RWPE2 (cell line): Measurements from ENCODE around the gene GTF3C5.

Experiments
- ATAC-seq: fragments of 200-7000 bp; cut with Tn5 transposase; 3 replicates; pipeline ENCODE4 v1.9.1; 2021; ENCODE audit warnings: low read depth
- DNase-seq: peaks from one replicate; pipeline ENCODE4 v3.0.0-alpha.2; 2020; ENCODE audit warnings: low spot score
- H3K27ac ChIP-seq: fragments of 450-650 bp; 2 replicates; pipeline ENCODE4 v1.5.1; 2017; ENCODE audit warnings: mild to moderate bottlenecking; ENCODE audit not compliant: poor library complexity, severe bottlenecking
- H3K27me3 ChIP-seq: fragments of 250-450 bp; sonication (Bioruptor Pico); 2 replicates; pipeline ENCODE4 v1.5.1; 2021; ENCODE audit warnings: mild to moderate bottlenecking, moderate library complexity; ENCODE audit not compliant: insufficient read depth, poor library complexity, severe bottlenecking
- H3K36me3 ChIP-seq: fragments of 250-450 bp; sonication (Bioruptor Pico); 2 replicates; pipeline ENCODE4 v1.5.1; 2020; ENCODE audit warnings: low read depth, mild to moderate bottlenecking, moderate library complexity
- H3K4me1 ChIP-seq: fragments of 250-450 bp; sonication (Bioruptor Pico); 2 replicates; pipeline ENCODE4 v1.5.1; 2021; ENCODE audit warnings: mild to moderate bottlenecking, moderate library complexity; ENCODE audit not compliant: insufficient read depth, poor library complexity, severe bottlenecking
- H3K4me3 ChIP-seq: fragments of 250-450 bp; sonication (Bioruptor Pico); 2 replicates; pipeline ENCODE4 v1.5.1; 2021; ENCODE audit warnings: mild to moderate bottlenecking, moderate library complexity; ENCODE audit not compliant: severe bottlenecking
- H3K9me3 ChIP-seq: fragments of 250-450 bp; sonication (Bioruptor Pico); 2 replicates; pipeline ENCODE4 v1.5.1; 2021; ENCODE audit warnings: mild to moderate bottlenecking, moderate library complexity; ENCODE audit not compliant: severe bottlenecking
- TF ChIP-seq, protein P1 (sequence below): fragments of 450-650 bp; IDR thresholded peaks from one replicate; pipeline ENCODE4 v1.5.1; 2017; ENCODE audit warnings: mild to moderate bottlenecking, moderate library complexity; ENCODE audit not compliant: poor library complexity, severe bottlenecking

GTF3C5 gene

DNA sequence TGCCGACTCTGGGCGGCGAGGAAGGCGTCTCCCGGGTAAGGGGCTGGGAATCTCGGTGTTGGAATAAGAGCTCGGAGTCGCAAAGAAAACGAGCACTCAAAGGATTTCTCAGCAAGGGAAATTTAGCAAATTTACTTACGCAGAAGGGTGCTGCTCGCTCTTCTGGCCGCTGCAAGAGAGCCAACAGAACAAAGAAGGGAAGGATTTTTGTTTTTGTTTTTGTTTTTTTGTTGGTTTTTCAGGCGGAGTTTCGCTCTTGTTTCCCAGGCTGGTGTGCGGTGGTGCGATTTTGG is 279 bp downstream of the GTF3C5 start:
- H3K4me3 ChIP-seq = peak overlapping the region; percentile 56
- peak overlapping the region; percentile 59 for H3K27ac ChIP-seq
- peaks cover 8% of the 10 kb centered on the region for H3K4me1 ChIP-seq
- TF ChIP-seq, protein P1, sequence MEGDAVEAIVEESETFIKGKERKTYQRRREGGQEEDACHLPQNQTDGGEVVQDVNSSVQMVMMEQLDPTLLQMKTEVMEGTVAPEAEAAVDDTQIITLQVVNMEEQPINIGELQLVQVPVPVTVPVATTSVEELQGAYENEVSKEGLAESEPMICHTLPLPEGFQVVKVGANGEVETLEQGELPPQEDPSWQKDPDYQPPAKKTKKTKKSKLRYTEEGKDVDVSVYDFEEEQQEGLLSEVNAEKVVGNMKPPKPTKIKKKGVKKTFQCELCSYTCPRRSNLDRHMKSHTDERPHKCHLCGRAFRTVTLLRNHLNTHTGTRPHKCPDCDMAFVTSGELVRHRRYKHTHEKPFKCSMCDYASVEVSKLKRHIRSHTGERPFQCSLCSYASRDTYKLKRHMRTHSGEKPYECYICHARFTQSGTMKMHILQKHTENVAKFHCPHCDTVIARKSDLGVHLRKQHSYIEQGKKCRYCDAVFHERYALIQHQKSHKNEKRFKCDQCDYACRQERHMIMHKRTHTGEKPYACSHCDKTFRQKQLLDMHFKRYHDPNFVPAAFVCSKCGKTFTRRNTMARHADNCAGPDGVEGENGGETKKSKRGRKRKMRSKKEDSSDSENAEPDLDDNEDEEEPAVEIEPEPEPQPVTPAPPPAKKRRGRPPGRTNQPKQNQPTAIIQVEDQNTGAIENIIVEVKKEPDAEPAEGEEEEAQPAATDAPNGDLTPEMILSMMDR = no peak
- H3K9me3 ChIP-seq = no peaks in the 10 kb centered on the region
- DNase-seq (no peak), ATAC-seq (no peak)
- H3K36me3 ChIP-seq = peaks cover 20% of the 10 kb centered on the region
- H3K27me3 ChIP-seq = no peaks in the 10 kb centered on the region

DNA sequence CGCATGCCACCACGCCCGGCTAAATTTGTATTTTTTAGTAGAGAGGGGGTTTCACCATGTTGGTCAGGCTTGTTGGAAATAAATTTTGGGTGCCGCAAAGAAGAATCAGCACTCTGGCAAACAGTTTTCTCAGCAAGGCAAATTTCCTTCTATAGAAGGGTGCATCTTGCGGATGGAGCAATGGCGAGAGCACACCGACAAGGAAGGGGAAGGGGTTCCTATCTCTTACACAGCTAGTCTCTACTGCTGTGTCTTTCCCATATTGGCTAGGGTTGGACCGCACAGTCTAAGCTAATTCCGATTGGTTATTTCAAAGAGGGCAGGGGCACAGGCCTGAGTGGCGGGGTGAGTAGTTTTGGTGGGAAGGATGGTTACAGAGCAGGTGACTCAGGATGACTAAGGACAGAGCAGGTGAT is 707 bp downstream of the GTF3C5 start:
- Histone ChIP-seq H3K27ac (peak overlapping the region; percentile 59), H3K9me3 (no peaks in the 10 kb centered on the region), H3K36me3 (peaks cover 20% of the 10 kb centered on the region), H3K4me3 (peak overlapping the region; percentile 56), H3K27me3 (no peaks in the 10 kb centered on the region), H3K4me1 (peaks cover 8% of the 10 kb centered on the region)
- DNase-seq (no peak), ATAC-seq (no peak)
- TF ChIP-seq, protein P1 = no peak

DNA sequence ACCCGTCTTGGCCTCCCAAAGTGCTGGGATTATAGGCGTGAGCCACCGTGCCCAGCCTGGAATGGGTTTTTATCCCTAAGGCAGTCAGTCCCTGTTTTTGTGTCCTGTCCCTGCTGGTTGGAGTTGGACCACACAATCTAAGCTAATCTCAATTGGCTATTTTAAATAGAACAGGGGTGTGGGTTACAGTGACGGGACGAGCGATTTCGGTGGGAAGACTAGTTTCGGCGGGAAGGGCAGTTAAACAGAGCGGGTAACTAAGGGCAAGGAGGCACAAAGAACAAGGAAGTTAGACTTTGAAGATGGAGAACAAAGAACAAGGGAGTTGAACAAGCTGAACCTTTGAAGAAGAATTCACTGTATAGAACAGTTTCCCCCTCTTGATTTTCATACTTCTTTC is 1.4 kb downstream of the GTF3C5 start:
- TF ChIP-seq, protein P1 = no peak
- DNase-seq = no peak
- Histone ChIP-seq H3K4me1 (peaks cover 8% of the 10 kb centered on the region), H3K4me3 (no peak overlapping the region), H3K27ac (no peak overlapping the region), H3K9me3 (no peaks in the 10 kb centered on the region), H3K27me3 (no peaks in the 10 kb centered on the region), H3K36me3 (peaks cover 20% of the 10 kb centered on the region)
- ATAC-seq = no peak

DNA sequence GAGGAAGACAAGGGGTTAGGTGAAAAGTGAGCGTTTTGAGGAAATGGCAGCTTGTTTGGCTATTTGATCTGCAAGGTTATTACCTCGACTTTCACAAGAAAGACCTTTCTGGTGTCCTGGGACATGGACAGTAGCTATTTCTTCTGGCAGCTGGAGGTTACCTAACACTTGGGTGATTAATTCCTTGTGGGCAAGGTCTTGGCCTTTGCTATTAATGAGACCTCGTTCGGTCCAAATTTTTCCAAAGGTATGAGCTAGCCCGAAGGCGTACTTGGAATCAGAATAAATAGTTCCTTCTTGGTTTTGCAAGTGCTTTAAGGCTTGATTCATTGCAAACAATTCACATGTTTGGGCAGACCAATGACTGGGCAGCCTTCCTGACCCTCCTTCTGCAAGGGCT is 4.9 kb downstream of the GTF3C5 start:
- no peaks in the 10 kb centered on the region for H3K27me3 ChIP-seq
- H3K27ac ChIP-seq = no peak overlapping the region
- no peak for DNase-seq
- ATAC-seq = peak; percentile 23; the same call in 1 of the 3 replicates
- H3K9me3 ChIP-seq = no peaks in the 10 kb centered on the region
- TF ChIP-seq, protein P1 = no peak
- H3K36me3 ChIP-seq = peaks cover 26% of the 10 kb centered on the region
- H3K4me1 ChIP-seq = peaks cover 8% of the 10 kb centered on the region
- no peak overlapping the region for H3K4me3 ChIP-seq

DNA sequence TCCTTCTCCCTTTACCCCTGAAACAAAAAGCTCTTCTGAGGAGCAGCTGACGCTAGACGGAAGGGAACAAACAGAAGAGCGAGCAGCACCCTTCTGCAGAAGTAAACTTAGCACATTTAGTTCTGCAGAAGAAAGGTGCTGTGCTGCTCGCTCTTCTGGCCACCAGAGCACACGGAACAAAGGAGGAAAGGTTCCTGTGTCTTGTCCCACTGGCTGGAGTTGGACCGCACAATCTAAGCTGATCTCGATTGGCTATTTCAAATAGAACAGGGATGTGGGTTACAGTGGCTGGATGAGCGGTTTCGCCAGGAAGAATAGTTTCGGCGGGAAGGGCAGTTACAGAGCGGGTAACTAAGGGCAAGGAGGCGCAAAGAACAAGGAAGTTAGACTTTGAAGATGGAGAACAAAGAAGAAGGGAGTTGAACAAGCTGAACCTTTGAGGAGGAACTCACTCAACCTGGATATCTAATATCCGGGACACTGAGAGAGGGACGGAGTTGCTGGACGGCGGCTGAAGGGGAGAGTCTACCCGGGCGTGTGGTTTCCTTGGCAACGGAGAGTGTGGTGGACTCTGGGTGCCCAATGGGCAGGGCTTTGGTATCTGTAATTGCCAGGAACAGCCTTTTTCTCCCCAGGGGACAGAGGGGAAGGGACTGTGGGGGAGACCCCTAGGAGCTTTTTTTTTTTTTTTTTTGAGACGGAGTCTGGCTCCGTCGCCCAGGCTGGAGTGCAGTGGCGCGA is 7.1 kb downstream of the GTF3C5 start:
- no peaks in the 10 kb centered on the region for H3K4me1 ChIP-seq
- H3K4me3 ChIP-seq = no peak overlapping the region
- TF ChIP-seq, protein P1 = no peak
- ATAC-seq (no peak), DNase-seq (no peak)
- no peaks in the 10 kb centered on the region for H3K9me3 ChIP-seq
- H3K27me3 ChIP-seq = no peaks in the 10 kb centered on the region
- H3K36me3 ChIP-seq = peaks cover 35% of the 10 kb centered on the region
- H3K27ac ChIP-seq = no peak overlapping the region
